Hematopoietic multipotent progenitor cell treated with erythropoietin and hydrocortisone succinate and interleukin-3 and kit ligand, for 8 days (in vitro differentiated cells): ENCODE results near the gene AGPAT4.
A peak's percentile ranks its signal among the peaks of the same experiment; 100 is the strongest.
"Not testable (repeated sequence)": the region's sequence is repeated elsewhere in the genome, so short reads cannot be mapped to it uniquely, and the experiment has no call there.

Experiments
- DNase-seq: peaks from one replicate; pipeline ENCODE4 v3.0.0-alpha.2; 2015

Gene AGPAT4

GRCh38 chr6:161273752-161274487 is at the start of gene AGPAT4:
Gene AGPAT4 (minus strand): TSS chr6:161274061. CDS start chr6:161232213, 41,848 bp downstream.
- DNase-seq: peak; percentile 95

- DNase-seq: no peak
These were observed 45.4 kb upstream of the AGPAT4 start for GRCh38 chr6:161319231-161319630.

- no peak for DNase-seq
These were observed 44.6 kb upstream of the AGPAT4 start for GRCh38 chr6:161318456-161318855.

- no peak for DNase-seq
These were observed 42.7 kb upstream of the AGPAT4 start for GRCh38 chr6:161316531-161316930.

GRCh38 chr6:161315246-161315917 is 41.5 kb upstream of the AGPAT4 start:
- DNase-seq: not testable (repeated sequence)

- DNase-seq: not testable (repeated sequence)
These were observed 40.8 kb upstream of the AGPAT4 start for GRCh38 chr6:161314541-161315245.

GRCh38 chr6:161313940-161314509 is 40.2 kb upstream of the AGPAT4 start:
- DNase-seq: no peak

GRCh38 chr6:161313475-161313874 is 39.6 kb upstream of the AGPAT4 start:
- not testable (repeated sequence) for DNase-seq

- not testable (repeated sequence) for DNase-seq
These were observed 35.9 kb upstream of the AGPAT4 start for GRCh38 chr6:161309774-161310173.

GRCh38 chr6:161308075-161308655 is 34.3 kb upstream of the AGPAT4 start:
- DNase-seq: no peak

- no peak for DNase-seq
These were observed 32.0 kb upstream of the AGPAT4 start for GRCh38 chr6:161305860-161306259.

- no peak for DNase-seq
These were observed 29.9 kb upstream of the AGPAT4 start for GRCh38 chr6:161303628-161304340.

- no peak for DNase-seq
These were observed 29.1 kb upstream of the AGPAT4 start for GRCh38 chr6:161302949-161303348.

GRCh38 chr6:161301338-161301737 is 27.5 kb upstream of the AGPAT4 start:
- peak; percentile 17 for DNase-seq

GRCh38 chr6:161300823-161301222 is 27.0 kb upstream of the AGPAT4 start:
- no peak for DNase-seq

GRCh38 chr6:161299726-161300125 is 25.9 kb upstream of the AGPAT4 start:
- no peak for DNase-seq

GRCh38 chr6:161295784-161296183 is 21.9 kb upstream of the AGPAT4 start:
- DNase-seq: no peak

- DNase-seq: no peak
These were observed 18.9 kb upstream of the AGPAT4 start for GRCh38 chr6:161292650-161293281.

- no peak for DNase-seq
These were observed 18.3 kb upstream of the AGPAT4 start for GRCh38 chr6:161292145-161292544.

GRCh38 chr6:161290751-161291150 is 16.9 kb upstream of the AGPAT4 start:
- DNase-seq: no peak

GRCh38 chr6:161284653-161285052 is 10.8 kb upstream of the AGPAT4 start:
- DNase-seq: no peak

- DNase-seq: no peak
These were observed 7.2 kb upstream of the AGPAT4 start for GRCh38 chr6:161281092-161281491.
